Liver (tissue), 3 donors: Measurements from ENCODE around the gene MSI1.

Experiments used
- ATF3 ChIP-seq: IDR thresholded peaks from 2 replicates; pipeline ENCODE4 v1.6.1; 2016; ENCODE audit warnings: antibody characterized with exemption
- CTCF ChIP-seq: fragments of 150-350 bp; IDR thresholded peaks from 2 replicates; pipeline ENCODE4 v1.5.1; 2017; ENCODE audit warnings: improper control_type of control experiment, low read depth, low read length; ENCODE audit not compliant: missing input control
- JUND ChIP-seq, 2 donors: IDR thresholded peaks; 2 replicates each; pipeline ENCODE4 v1.6.1; 2016; ENCODE audit warnings: antibody characterized with exemption in 2 of 2
- SP1 ChIP-seq: IDR thresholded peaks from 2 replicates; pipeline ENCODE4 v1.6.1; 2018; ENCODE audit warnings: antibody characterized with exemption, mild to moderate bottlenecking
- TAF1 ChIP-seq: conservative IDR thresholded peaks from 2 replicates; pipeline ENCODE4 v1.6.1; 2016; ENCODE audit warnings: antibody characterized with exemption, mild to moderate bottlenecking
- YY1 ChIP-seq: IDR thresholded peaks from 2 replicates; pipeline ENCODE4 v1.6.1; 2016; ENCODE audit warnings: antibody characterized with exemption, mild to moderate bottlenecking
- ZBTB33 ChIP-seq: IDR thresholded peaks from 2 replicates; pipeline ENCODE4 v1.6.1; 2016; ENCODE audit warnings: antibody characterized with exemption
- TF ChIP-seq, protein P1 (sequence below): IDR thresholded peaks from 2 replicates; pipeline ENCODE4 v1.6.1; 2016; ENCODE audit warnings: antibody characterized with exemption, mild to moderate bottlenecking
- donor health status: healthy.
- donor health status: healthy.

- TF ChIP-seq CTCF (no peak), YY1 (no peak), ATF3 (no peak), SP1 (no peak), ZBTB33 (no peak), TAF1 (no peak), JUND (IDR thresholded peaks at IDR 0.05) (no peak)
- TF ChIP-seq, protein P1, sequence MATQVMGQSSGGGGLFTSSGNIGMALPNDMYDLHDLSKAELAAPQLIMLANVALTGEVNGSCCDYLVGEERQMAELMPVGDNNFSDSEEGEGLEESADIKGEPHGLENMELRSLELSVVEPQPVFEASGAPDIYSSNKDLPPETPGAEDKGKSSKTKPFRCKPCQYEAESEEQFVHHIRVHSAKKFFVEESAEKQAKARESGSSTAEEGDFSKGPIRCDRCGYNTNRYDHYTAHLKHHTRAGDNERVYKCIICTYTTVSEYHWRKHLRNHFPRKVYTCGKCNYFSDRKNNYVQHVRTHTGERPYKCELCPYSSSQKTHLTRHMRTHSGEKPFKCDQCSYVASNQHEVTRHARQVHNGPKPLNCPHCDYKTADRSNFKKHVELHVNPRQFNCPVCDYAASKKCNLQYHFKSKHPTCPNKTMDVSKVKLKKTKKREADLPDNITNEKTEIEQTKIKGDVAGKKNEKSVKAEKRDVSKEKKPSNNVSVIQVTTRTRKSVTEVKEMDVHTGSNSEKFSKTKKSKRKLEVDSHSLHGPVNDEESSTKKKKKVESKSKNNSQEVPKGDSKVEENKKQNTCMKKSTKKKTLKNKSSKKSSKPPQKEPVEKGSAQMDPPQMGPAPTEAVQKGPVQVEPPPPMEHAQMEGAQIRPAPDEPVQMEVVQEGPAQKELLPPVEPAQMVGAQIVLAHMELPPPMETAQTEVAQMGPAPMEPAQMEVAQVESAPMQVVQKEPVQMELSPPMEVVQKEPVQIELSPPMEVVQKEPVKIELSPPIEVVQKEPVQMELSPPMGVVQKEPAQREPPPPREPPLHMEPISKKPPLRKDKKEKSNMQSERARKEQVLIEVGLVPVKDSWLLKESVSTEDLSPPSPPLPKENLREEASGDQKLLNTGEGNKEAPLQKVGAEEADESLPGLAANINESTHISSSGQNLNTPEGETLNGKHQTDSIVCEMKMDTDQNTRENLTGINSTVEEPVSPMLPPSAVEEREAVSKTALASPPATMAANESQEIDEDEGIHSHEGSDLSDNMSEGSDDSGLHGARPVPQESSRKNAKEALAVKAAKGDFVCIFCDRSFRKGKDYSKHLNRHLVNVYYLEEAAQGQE, result no peak
Observed at GRCh38 chr12:120366341-120366705, 2.6 kb downstream of the MSI1 start.
